ENCODE results near the gene SOX6. TPM values are rescaled to one million over a fixed set of nuclear protein-coding genes. Genes with fewer than 3 reads are reported as not detected.

SOX6 gene
- total RNA-seq, 1 donor from 2014 or later, result 4.9 TPM

DNA sequence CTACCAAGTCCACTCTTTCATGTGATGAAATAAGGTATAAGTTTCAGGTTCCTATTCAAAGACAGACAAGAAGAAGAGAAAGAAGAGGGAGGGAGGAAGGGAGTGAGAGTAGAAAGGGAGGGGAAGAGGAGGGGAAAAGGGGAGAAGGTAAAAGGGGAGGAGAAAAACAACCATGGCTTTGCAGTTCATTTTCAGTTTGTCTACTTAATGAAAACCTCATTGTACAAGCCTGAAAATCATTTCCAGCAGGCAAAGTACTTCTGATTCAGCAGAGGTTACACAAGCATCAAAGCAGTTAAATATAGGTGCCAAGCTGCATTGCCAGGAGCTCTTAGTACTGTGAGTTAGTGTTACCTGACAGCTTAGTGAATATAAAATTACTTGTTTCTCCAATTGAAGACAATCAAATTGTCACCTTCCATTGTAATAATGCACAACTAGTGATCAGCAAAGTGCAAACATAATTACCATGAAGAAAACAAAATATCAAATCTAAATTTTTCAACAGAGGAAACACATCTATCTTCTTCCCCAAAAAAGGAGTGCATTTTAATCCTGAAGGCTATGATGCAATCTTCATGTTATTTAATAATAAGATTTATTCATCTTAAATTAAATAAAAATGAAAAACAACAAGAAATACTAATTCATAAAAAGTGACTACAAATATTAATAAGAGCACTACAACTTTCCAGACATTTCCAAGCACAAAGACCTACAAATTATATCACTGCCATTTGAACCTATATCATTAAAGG lies 8.2 kb downstream of the SOX6 start:
- TF ChIP-seq, protein P1, sequence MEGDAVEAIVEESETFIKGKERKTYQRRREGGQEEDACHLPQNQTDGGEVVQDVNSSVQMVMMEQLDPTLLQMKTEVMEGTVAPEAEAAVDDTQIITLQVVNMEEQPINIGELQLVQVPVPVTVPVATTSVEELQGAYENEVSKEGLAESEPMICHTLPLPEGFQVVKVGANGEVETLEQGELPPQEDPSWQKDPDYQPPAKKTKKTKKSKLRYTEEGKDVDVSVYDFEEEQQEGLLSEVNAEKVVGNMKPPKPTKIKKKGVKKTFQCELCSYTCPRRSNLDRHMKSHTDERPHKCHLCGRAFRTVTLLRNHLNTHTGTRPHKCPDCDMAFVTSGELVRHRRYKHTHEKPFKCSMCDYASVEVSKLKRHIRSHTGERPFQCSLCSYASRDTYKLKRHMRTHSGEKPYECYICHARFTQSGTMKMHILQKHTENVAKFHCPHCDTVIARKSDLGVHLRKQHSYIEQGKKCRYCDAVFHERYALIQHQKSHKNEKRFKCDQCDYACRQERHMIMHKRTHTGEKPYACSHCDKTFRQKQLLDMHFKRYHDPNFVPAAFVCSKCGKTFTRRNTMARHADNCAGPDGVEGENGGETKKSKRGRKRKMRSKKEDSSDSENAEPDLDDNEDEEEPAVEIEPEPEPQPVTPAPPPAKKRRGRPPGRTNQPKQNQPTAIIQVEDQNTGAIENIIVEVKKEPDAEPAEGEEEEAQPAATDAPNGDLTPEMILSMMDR (IDR thresholded peaks at IDR 0.05), result no peak
- TF ChIP-seq POLR2AphosphoS5 (IDR thresholded peaks at IDR 0.05; ENCODE audit: insufficient read depth in 1 of 2, low read depth in 1 of 2) (no peak), POLR2A (IDR thresholded peaks at IDR 0.05) (no peak)
- intact Hi-C loops (cut with DNase I), result no loop called here
- H3K4me1 ChIP-seq, result no peaks in the 10 kb centered on the region
- no peak overlapping the region for H3K27ac ChIP-seq
- no peaks in the 10 kb centered on the region for H3K27me3 ChIP-seq
- no peaks in the 10 kb centered on the region for H3K36me3 ChIP-seq
- H3K4me3 ChIP-seq, result no peak overlapping the region
- DNase-seq (ENCODE audit: extremely low spot score in 2 of 2), result no peak
- no peaks in the 10 kb centered on the region for H3K9me3 ChIP-seq

DNA sequence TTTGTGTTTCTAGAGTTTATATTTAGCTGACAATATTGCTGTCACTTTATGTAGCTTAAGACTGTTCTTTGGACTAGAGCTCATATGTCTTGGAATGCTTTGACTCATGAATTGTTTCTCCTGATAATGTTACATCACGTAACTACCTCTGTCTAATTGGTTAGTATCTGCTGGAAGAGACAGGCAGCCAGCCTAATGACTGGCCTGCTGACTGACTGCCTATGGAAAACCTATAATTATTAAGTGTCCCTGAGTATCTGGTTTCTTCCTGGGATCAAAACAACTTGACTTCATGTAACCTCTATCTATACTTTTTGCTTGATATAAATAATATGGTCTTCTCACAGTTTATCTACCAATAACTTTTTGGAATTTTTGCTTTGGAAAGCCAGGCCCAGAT lies 9.4 kb downstream of the SOX6 start:
- no peaks in the 10 kb centered on the region for H3K36me3 ChIP-seq
- H3K9me3 ChIP-seq, result no peaks in the 10 kb centered on the region
- no peaks in the 10 kb centered on the region for H3K4me1 ChIP-seq
- DNase-seq (ENCODE audit: extremely low spot score in 2 of 2), result no peak
- intact Hi-C loops (cut with DNase I), result no loop called here
- H3K27ac ChIP-seq, result no peak overlapping the region
- TF ChIP-seq POLR2AphosphoS5 (IDR thresholded peaks at IDR 0.05; ENCODE audit: insufficient read depth in 1 of 2, low read depth in 1 of 2) (no peak), POLR2A (IDR thresholded peaks at IDR 0.05) (no peak)
- TF ChIP-seq, protein P1 (IDR thresholded peaks at IDR 0.05), result no peak
- no peak overlapping the region for H3K4me3 ChIP-seq
- no peaks in the 10 kb centered on the region for H3K27me3 ChIP-seq

GRCh38 chr11:16341853-16342252 lies 14.5 kb downstream of the SOX6 start:
- DNase-seq (ENCODE audit: extremely low spot score in 2 of 2), result no peak
- intact Hi-C loops (cut with DNase I), result no loop called here
- no peak overlapping the region for H3K27ac ChIP-seq
- H3K9me3 ChIP-seq, result no peaks in the 10 kb centered on the region
- no peaks in the 10 kb centered on the region for H3K4me1 ChIP-seq
- no peak overlapping the region for H3K4me3 ChIP-seq
- H3K27me3 ChIP-seq, result no peaks in the 10 kb centered on the region
- no peaks in the 10 kb centered on the region for H3K36me3 ChIP-seq
- TF ChIP-seq, protein P1 (IDR thresholded peaks at IDR 0.05), result no peak

DNA sequence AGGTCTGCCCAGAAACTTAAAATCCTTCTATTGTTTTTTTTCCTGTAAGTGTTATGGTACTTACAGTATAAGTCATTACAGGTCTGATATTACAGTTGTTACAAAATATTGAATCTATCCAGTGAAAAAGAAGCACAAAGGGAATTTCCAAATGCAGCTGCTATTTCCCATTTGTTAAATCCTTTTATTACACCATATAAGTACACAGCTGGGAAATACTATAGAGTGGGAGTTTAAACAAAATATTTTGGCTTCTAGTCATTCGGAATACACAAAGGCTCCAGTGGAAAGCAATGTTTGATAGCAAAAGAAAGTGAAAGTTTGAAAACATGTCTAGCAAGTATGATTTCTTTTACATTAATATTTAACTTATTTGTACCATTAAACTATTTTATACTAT lies 18.0 kb downstream of the SOX6 start:
- intact Hi-C loops (cut with DNase I), result no loop called here
- H3K4me3 ChIP-seq, result no peak overlapping the region

More for the DNA sequence above, 18.0 kb downstream of the SOX6 start:
- Histone ChIP-seq H3K27ac (no peak overlapping the region), H3K4me1 (no peaks in the 10 kb centered on the region), H3K27me3 (no peaks in the 10 kb centered on the region), H3K9me3 (no peaks in the 10 kb centered on the region), H3K36me3 (no peaks in the 10 kb centered on the region)
- no peak for DNase-seq (ENCODE audit: extremely low spot score in 2 of 2)
- TF ChIP-seq, protein P1 (IDR thresholded peaks at IDR 0.05), result no peak
- TF ChIP-seq POLR2A (IDR thresholded peaks at IDR 0.05) (no peak), POLR2AphosphoS5 (IDR thresholded peaks at IDR 0.05; ENCODE audit: insufficient read depth in 1 of 2, low read depth in 1 of 2) (no peak)

Measured in vagina (tissue), 2 donors.